Measurements from ENCODE around the gene C19orf47. TPM values are rescaled to one million over a fixed set of nuclear protein-coding genes. Genes with fewer than 3 reads are reported as not detected.

Gene C19orf47
- total RNA-seq, 1 experiment from 2014 or later, result 18.0 TPM

DNA sequence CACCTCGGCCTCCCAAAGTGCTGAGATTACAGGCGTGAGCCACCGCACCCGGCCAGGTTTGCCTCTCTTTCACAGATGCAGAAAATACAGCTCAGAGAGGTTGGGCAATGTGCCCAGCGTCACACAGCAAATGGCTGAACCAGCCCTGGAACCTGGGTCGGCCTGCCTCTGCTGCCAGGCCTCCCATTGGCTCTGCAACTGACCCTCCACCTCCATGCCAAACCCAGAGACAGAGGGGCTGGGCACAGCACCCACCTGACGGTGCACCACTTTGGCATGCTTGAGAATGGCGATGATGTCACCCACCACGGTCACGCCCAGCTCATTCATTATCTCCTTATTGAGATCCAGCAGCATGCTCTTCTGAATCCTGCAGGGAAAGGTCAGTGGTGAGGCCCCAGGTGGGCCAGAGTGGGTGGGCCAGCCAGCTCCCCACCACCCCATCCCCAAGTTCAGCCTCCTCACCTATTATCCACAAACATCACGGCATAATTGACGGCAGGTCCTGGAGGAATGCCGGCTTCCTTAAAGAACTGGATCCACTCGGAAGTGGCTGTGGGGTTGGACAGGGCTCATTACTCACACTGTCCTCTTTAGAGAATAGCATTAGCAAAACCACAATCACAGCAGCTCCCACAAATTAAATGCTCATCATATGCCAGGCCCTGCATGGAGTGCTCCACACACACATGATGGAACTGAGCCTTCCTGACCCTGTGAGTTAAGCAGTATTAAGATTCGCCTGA, 12.2 kb downstream of the C19orf47 start:
- H3K79me2 ChIP-seq (ENCODE audit: insufficient read depth, low read length), result peaks cover 11% of the 10 kb centered on the region
- H3K4me3 ChIP-seq (replicated peaks in 1 of 2; ENCODE audit: low read depth in 1 of 2, low read length in 2 of 2), result no peak overlapping the region
- no peak overlapping the region for H3K4me2 ChIP-seq (ENCODE audit: low read length)
- DNase-seq (ENCODE audit: low read depth, low spot score) (no peak), ATAC-seq (no peak)
- ChIA-PET POLR2A (no interaction called here), RAD21 (ENCODE audit: low non-redundant PET in 1 of 2, low total read pairs in 2 of 2, uncharacterized antibody in 2 of 2, unreplicated experiment in 2 of 2) (no interaction called here), CTCF (no interaction called here)
- H3K27me3 ChIP-seq (ENCODE audit: insufficient read depth, low read length), result no peaks in the 10 kb centered on the region
- intact Hi-C loops (cut with micrococcal nuclease), result no loop called here
- H3K27ac ChIP-seq (ENCODE audit: low read depth, low read length), result no peak overlapping the region
- no peaks in the 10 kb centered on the region for H4K20me1 ChIP-seq (ENCODE audit: insufficient read depth)
- H3K4me1 ChIP-seq (ENCODE audit: control insufficient read depth in 1 of 2, insufficient read depth in 2 of 2, low read length in 2 of 2), result no peaks in the 10 kb centered on the region
- no peak overlapping the region for H2AFZ ChIP-seq (ENCODE audit: low read depth, low read length, poor library complexity, severe bottlenecking)
- BruUV-seq (replicated peaks), result no TSS peak
- H3K9me3 ChIP-seq (ENCODE audit: control insufficient read depth in 1 of 2, insufficient read depth in 1 of 2, low read depth in 1 of 2, low read length in 2 of 2), result no peaks in the 10 kb centered on the region
- TF ChIP-seq JUND (IDR thresholded peaks at IDR 0.05), result no peak
- TF ChIP-seq, protein P1, sequence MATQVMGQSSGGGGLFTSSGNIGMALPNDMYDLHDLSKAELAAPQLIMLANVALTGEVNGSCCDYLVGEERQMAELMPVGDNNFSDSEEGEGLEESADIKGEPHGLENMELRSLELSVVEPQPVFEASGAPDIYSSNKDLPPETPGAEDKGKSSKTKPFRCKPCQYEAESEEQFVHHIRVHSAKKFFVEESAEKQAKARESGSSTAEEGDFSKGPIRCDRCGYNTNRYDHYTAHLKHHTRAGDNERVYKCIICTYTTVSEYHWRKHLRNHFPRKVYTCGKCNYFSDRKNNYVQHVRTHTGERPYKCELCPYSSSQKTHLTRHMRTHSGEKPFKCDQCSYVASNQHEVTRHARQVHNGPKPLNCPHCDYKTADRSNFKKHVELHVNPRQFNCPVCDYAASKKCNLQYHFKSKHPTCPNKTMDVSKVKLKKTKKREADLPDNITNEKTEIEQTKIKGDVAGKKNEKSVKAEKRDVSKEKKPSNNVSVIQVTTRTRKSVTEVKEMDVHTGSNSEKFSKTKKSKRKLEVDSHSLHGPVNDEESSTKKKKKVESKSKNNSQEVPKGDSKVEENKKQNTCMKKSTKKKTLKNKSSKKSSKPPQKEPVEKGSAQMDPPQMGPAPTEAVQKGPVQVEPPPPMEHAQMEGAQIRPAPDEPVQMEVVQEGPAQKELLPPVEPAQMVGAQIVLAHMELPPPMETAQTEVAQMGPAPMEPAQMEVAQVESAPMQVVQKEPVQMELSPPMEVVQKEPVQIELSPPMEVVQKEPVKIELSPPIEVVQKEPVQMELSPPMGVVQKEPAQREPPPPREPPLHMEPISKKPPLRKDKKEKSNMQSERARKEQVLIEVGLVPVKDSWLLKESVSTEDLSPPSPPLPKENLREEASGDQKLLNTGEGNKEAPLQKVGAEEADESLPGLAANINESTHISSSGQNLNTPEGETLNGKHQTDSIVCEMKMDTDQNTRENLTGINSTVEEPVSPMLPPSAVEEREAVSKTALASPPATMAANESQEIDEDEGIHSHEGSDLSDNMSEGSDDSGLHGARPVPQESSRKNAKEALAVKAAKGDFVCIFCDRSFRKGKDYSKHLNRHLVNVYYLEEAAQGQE (IDR thresholded peaks at IDR 0.05; ENCODE audit: low read depth), result no peak
- no peak for TF ChIP-seq TCF7L2 (IDR thresholded peaks at IDR 0.05; ENCODE audit: borderline replicate concordance, extremely low read depth, insufficient read depth, insufficient read length)
- no peak for TF ChIP-seq YY1 (IDR thresholded peaks at IDR 0.05; ENCODE audit: extremely low read depth, insufficient replicate concordance, low read depth, low read length)
- TF ChIP-seq SP1 (IDR thresholded peaks at IDR 0.05; ENCODE audit: low read depth), result no peak
- no peak for TF ChIP-seq POLR2AphosphoS5 (IDR thresholded peaks at IDR 0.05; ENCODE audit: low read depth, low read length)
- TF ChIP-seq SRF (IDR thresholded peaks at IDR 0.05; ENCODE audit: low read depth), result no peak
- TF ChIP-seq CBX3 (IDR thresholded peaks at IDR 0.05; ENCODE audit: low read depth), result no peak
- TF ChIP-seq EZH2 (IDR thresholded peaks at IDR 0.05), result no peak
- TF ChIP-seq, protein P2, sequence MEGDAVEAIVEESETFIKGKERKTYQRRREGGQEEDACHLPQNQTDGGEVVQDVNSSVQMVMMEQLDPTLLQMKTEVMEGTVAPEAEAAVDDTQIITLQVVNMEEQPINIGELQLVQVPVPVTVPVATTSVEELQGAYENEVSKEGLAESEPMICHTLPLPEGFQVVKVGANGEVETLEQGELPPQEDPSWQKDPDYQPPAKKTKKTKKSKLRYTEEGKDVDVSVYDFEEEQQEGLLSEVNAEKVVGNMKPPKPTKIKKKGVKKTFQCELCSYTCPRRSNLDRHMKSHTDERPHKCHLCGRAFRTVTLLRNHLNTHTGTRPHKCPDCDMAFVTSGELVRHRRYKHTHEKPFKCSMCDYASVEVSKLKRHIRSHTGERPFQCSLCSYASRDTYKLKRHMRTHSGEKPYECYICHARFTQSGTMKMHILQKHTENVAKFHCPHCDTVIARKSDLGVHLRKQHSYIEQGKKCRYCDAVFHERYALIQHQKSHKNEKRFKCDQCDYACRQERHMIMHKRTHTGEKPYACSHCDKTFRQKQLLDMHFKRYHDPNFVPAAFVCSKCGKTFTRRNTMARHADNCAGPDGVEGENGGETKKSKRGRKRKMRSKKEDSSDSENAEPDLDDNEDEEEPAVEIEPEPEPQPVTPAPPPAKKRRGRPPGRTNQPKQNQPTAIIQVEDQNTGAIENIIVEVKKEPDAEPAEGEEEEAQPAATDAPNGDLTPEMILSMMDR (IDR thresholded peaks at IDR 0.05 in 2 of 3, conservative IDR thresholded peaks at IDR 0.05 in 1 of 3; ENCODE audit: borderline replicate concordance in 1 of 3, insufficient read depth in 1 of 3, low read depth in 2 of 3, low read length in 2 of 3), result no peak
- H3K9ac ChIP-seq (ENCODE audit: low read length), result no peak overlapping the region
- H3K36me3 ChIP-seq (ENCODE audit: control insufficient read depth in 1 of 2, insufficient read depth in 2 of 2, low read length in 2 of 2), result peaks cover 14 to 26% of the 10 kb centered on the region in 2 experiments
- H3K9me2 ChIP-seq (ENCODE audit: insufficient read depth), result no peaks in the 10 kb centered on the region
